IPS-18a (cell line): ENCODE measurements around the gene VIPR2.

Experiments
- H3K27ac ChIP-seq: one replicate; pipeline ENCODE4 v1.5.1; 2013; ENCODE audit warnings: low read length
- H3K27me3 ChIP-seq: one replicate; pipeline ENCODE4 v1.6.1; 2013; ENCODE audit warnings: mild to moderate bottlenecking, low read length; ENCODE audit not compliant: control insufficient read depth, insufficient read depth
- H3K36me3 ChIP-seq: one replicate; pipeline ENCODE4 v1.6.1; 2013; ENCODE audit warnings: low read depth, low read length; ENCODE audit not compliant: control insufficient read depth
- H3K4me1 ChIP-seq: one replicate; pipeline ENCODE4 v1.6.1; 2013; ENCODE audit warnings: low read depth, low read length; ENCODE audit not compliant: control insufficient read depth
- H3K4me3 ChIP-seq: one replicate; pipeline ENCODE4 v1.5.1; 2013; ENCODE audit warnings: low read length
- H3K9ac ChIP-seq: one replicate; pipeline ENCODE4 v1.6.1; 2013; ENCODE audit warnings: mild to moderate bottlenecking, low read length, moderate library complexity
- H3K9me3 ChIP-seq: one replicate; pipeline ENCODE4 v1.6.1; 2013; ENCODE audit warnings: low read depth, low read length; ENCODE audit not compliant: control insufficient read depth

Gene VIPR2

GRCh38 chr7:159028508-159029401 is 115.9 kb downstream of the VIPR2 start:
- Histone ChIP-seq H3K4me1 (peaks cover 19% of the 10 kb centered on the region), H3K9ac (no peak overlapping the region), H3K27ac (no peak overlapping the region), H3K36me3 (no peaks in the 10 kb centered on the region), H3K9me3 (no peaks in the 10 kb centered on the region), H3K27me3 (peaks cover 5% of the 10 kb centered on the region), H3K4me3 (no peak overlapping the region)

- H3K36me3 ChIP-seq, result no peaks in the 10 kb centered on the region
Observed at GRCh38 chr7:159027789-159028507, 116.7 kb downstream of the VIPR2 start.

GRCh38 chr7:159027056-159027788 is 117.4 kb downstream of the VIPR2 start:
- Histone ChIP-seq H3K4me3 (no peak overlapping the region), H3K27me3 (peaks cover 5% of the 10 kb centered on the region), H3K9ac (no peak overlapping the region), H3K27ac (no peak overlapping the region), H3K9me3 (no peaks in the 10 kb centered on the region), H3K4me1 (peaks cover 19% of the 10 kb centered on the region), H3K36me3 (no peaks in the 10 kb centered on the region)

More at GRCh38 chr7:159027789-159028507, 116.7 kb downstream of the VIPR2 start:
- H3K4me3 ChIP-seq, result no peak overlapping the region
- H3K4me1 ChIP-seq, result peaks cover 19% of the 10 kb centered on the region
- no peaks in the 10 kb centered on the region for H3K9me3 ChIP-seq
- no peak overlapping the region for H3K27ac ChIP-seq
- peaks cover 5% of the 10 kb centered on the region for H3K27me3 ChIP-seq
- H3K9ac ChIP-seq, result no peak overlapping the region

- H3K9me3 ChIP-seq, result no peaks in the 10 kb centered on the region
- peaks cover 16% of the 10 kb centered on the region for H3K4me1 ChIP-seq
- no peak overlapping the region for H3K4me3 ChIP-seq
- no peak overlapping the region for H3K27ac ChIP-seq
- H3K9ac ChIP-seq, result peak overlapping the region; percentile 9
- H3K27me3 ChIP-seq, result peaks cover 5% of the 10 kb centered on the region
- H3K36me3 ChIP-seq, result no peaks in the 10 kb centered on the region
Observed at GRCh38 chr7:159026271-159027055, 118.2 kb downstream of the VIPR2 start.

GRCh38 chr7:159025161-159025779 is 119.4 kb downstream of the VIPR2 start:
- Histone ChIP-seq H3K27ac (no peak overlapping the region), H3K27me3 (no peaks in the 10 kb centered on the region), H3K36me3 (no peaks in the 10 kb centered on the region)

GRCh38 chr7:159024280-159024951 is 120.3 kb downstream of the VIPR2 start:
- Histone ChIP-seq H3K9ac (no peak overlapping the region), H3K27ac (no peak overlapping the region), H3K4me1 (peaks cover 19% of the 10 kb centered on the region), H3K36me3 (no peaks in the 10 kb centered on the region), H3K27me3 (no peaks in the 10 kb centered on the region), H3K4me3 (no peak overlapping the region), H3K9me3 (no peaks in the 10 kb centered on the region)

More at GRCh38 chr7:159025161-159025779, 119.4 kb downstream of the VIPR2 start:
- Histone ChIP-seq H3K4me3 (no peak overlapping the region), H3K9me3 (no peaks in the 10 kb centered on the region), H3K4me1 (peaks cover 19% of the 10 kb centered on the region), H3K9ac (no peak overlapping the region)

- Histone ChIP-seq H3K4me1 (peaks cover 19% of the 10 kb centered on the region), H3K9me3 (no peaks in the 10 kb centered on the region), H3K36me3 (no peaks in the 10 kb centered on the region), H3K9ac (no peak overlapping the region), H3K4me3 (no peak overlapping the region), H3K27ac (no peak overlapping the region), H3K27me3 (no peaks in the 10 kb centered on the region)
Observed at GRCh38 chr7:159023746-159024145, 120.9 kb downstream of the VIPR2 start.

GRCh38 chr7:159023206-159023605 is 121.5 kb downstream of the VIPR2 start:
- no peaks in the 10 kb centered on the region for H3K36me3 ChIP-seq
- H3K27me3 ChIP-seq, result no peaks in the 10 kb centered on the region
- H3K9me3 ChIP-seq, result no peaks in the 10 kb centered on the region
- H3K27ac ChIP-seq, result no peak overlapping the region
- H3K4me1 ChIP-seq, result peaks cover 19% of the 10 kb centered on the region
- H3K9ac ChIP-seq, result no peak overlapping the region
- no peak overlapping the region for H3K4me3 ChIP-seq

- Histone ChIP-seq H3K4me1 (peaks cover 17% of the 10 kb centered on the region), H3K4me3 (no peak overlapping the region), H3K27me3 (no peaks in the 10 kb centered on the region), H3K9ac (no peak overlapping the region), H3K9me3 (no peaks in the 10 kb centered on the region), H3K27ac (no peak overlapping the region), H3K36me3 (no peaks in the 10 kb centered on the region)
Observed at GRCh38 chr7:159022238-159022993, 122.3 kb downstream of the VIPR2 start.

GRCh38 chr7:159020987-159021386 is 123.7 kb downstream of the VIPR2 start:
- Histone ChIP-seq H3K36me3 (no peaks in the 10 kb centered on the region), H3K4me3 (no peak overlapping the region), H3K9me3 (no peaks in the 10 kb centered on the region), H3K27ac (no peak overlapping the region), H3K27me3 (no peaks in the 10 kb centered on the region), H3K9ac (no peak overlapping the region), H3K4me1 (peaks cover 4% of the 10 kb centered on the region)
